Natural killer cell (primary cell): ENCODE measurements around the gene SPATS2L. TPM values are rescaled to one million over a fixed set of nuclear protein-coding genes. Genes with fewer than 3 reads are reported as not detected.

ENCODE experiments used
- ATAC-seq, 3 donors: fragments of 150-1000 bp in 2 of 3; fragments of 200-7000 bp in 1 of 3; cut with Tn5 transposase; 1 replicate in 1 of 3; 2 replicates in 2 of 3; pipeline ENCODE4 v1.10.0; 2021; ENCODE audit warnings: mild to moderate bottlenecking in 2 of 3, moderate library complexity in 2 of 3
- DNase-seq, 2 donors: peaks; one replicate each; pipeline versions ENCODE4 v3.0.0 to v3.0.0-alpha.2; 2013 to 2021; ENCODE audit warnings: mixed read lengths in 1 of 2
- H3K27ac ChIP-seq: one replicate; pipeline ENCODE4 v1.5.1; 2013; ENCODE audit warnings: mild to moderate bottlenecking, low read length
- H3K27me3 ChIP-seq: one replicate; pipeline ENCODE4 v1.6.1; 2013; ENCODE audit warnings: low read length; ENCODE audit not compliant: control insufficient read depth, insufficient read depth
- H3K36me3 ChIP-seq: one replicate; pipeline ENCODE4 v1.6.1; 2013; ENCODE audit warnings: low read length; ENCODE audit not compliant: control insufficient read depth, insufficient read depth
- H3K4me1 ChIP-seq: one replicate; pipeline ENCODE4 v1.6.1; 2013; ENCODE audit warnings: low read length; ENCODE audit not compliant: control insufficient read depth, insufficient read depth
- H3K4me3 ChIP-seq: one replicate; pipeline ENCODE4 v1.5.1; 2013; ENCODE audit warnings: low read length
- H3K9me3 ChIP-seq: one replicate; pipeline ENCODE4 v1.6.1; 2013; ENCODE audit warnings: low read length; ENCODE audit not compliant: control insufficient read depth, insufficient read depth
- H3K27ac Mint-ChIP-seq, 2 donors: one replicate each; pipeline ENCODE4 v1.8.0; 2022; ENCODE audit warnings: mild to moderate bottlenecking in 2 of 2, mixed read lengths in 2 of 2, moderate library complexity in 1 of 2
- H3K27me3 Mint-ChIP-seq, 2 donors: one replicate each; pipeline ENCODE4 v1.8.0; 2022; ENCODE audit warnings: low read depth in 2 of 2, mixed read lengths in 2 of 2
- H3K36me3 Mint-ChIP-seq: one replicate; pipeline ENCODE4 v1.8.0; 2022; ENCODE audit warnings: mixed read lengths
- H3K4me1 Mint-ChIP-seq, 2 donors: one replicate each; pipeline ENCODE4 v1.8.0; 2022; ENCODE audit warnings: mixed read lengths in 2 of 2
- H3K4me3 Mint-ChIP-seq: one replicate; pipeline ENCODE4 v1.8.0; 2022; ENCODE audit warnings: mild to moderate bottlenecking, moderate library complexity, mixed read lengths
- H3K9me3 Mint-ChIP-seq, 2 donors: one replicate each; pipeline ENCODE4 v1.8.0; 2022; ENCODE audit warnings: mixed read lengths in 2 of 2
- WGBS: methylation state at CpG from one replicate; pipeline ENCODE4 v1.1.7; 2013; ENCODE audit warnings: missing lambda C conversion rate; ENCODE audit not compliant: insufficient coverage; 5-methylcytosine and 5-hydroxymethylcytosine counted together
- intact Hi-C: fragments of 100-400 bp; cut with micrococcal nuclease; formaldehyde crosslinking; loops from one replicate; pipeline ENCODE4 v1.14.2; 2022
- total RNA-seq, 4 donors: library from RNA; stranded (reverse); fragments of 120-200 nt in 1 of 4; gene quantifications; one replicate each; pipeline versions ENCODE4 v1.2.3 to v1.2.4, GENCODE V29; 2013 to 2022
- TF ChIP-seq, protein P1 (sequence below): fragments of 200-600 bp; IDR thresholded peaks from one replicate; pipeline ENCODE4 v1.8.0; 2022; ENCODE audit warnings: antibody characterized with exemption

Gene SPATS2L
- total RNA-seq, 3 donors from 2014 or later (not counting 1 experiment from before 2014, with no cell fraction given) = 3.8 to 10.9 (median 4.4) TPM

- ATAC-seq = no peak
- intact Hi-C loops = no loop called here
- Mint-ChIP-seq H3K9me3 (no peaks in the 10 kb centered on the region), H3K27ac (no peak overlapping the region), H3K27me3 (peaks cover 17 to 18% of the 10 kb centered on the region in 2 donors), H3K4me3 (no peak overlapping the region), H3K4me1 (no peaks in the 10 kb centered on the region), H3K36me3 (no peaks in the 10 kb centered on the region)
- Histone ChIP-seq H3K27me3 (no peaks in the 10 kb centered on the region), H3K27ac (no peak overlapping the region), H3K36me3 (no peaks in the 10 kb centered on the region), H3K4me1 (no peaks in the 10 kb centered on the region), H3K4me3 (no peak overlapping the region), H3K9me3 (no peaks in the 10 kb centered on the region)
- WGBS = 92% methylated on average over 4 of the region's 5 CpGs
- DNase-seq = no peak
- TF ChIP-seq, protein P1, sequence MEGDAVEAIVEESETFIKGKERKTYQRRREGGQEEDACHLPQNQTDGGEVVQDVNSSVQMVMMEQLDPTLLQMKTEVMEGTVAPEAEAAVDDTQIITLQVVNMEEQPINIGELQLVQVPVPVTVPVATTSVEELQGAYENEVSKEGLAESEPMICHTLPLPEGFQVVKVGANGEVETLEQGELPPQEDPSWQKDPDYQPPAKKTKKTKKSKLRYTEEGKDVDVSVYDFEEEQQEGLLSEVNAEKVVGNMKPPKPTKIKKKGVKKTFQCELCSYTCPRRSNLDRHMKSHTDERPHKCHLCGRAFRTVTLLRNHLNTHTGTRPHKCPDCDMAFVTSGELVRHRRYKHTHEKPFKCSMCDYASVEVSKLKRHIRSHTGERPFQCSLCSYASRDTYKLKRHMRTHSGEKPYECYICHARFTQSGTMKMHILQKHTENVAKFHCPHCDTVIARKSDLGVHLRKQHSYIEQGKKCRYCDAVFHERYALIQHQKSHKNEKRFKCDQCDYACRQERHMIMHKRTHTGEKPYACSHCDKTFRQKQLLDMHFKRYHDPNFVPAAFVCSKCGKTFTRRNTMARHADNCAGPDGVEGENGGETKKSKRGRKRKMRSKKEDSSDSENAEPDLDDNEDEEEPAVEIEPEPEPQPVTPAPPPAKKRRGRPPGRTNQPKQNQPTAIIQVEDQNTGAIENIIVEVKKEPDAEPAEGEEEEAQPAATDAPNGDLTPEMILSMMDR = no peak
Observed at GRCh38 chr2:200297989-200298388, 8.5 kb upstream of the SPATS2L start.

GRCh38 chr2:200298816-200299215 is 7.7 kb upstream of the SPATS2L start:
- ATAC-seq = no peak
- intact Hi-C loops = no loop called here
- TF ChIP-seq, protein P1 = no peak
- Mint-ChIP-seq H3K36me3 (no peaks in the 10 kb centered on the region), H3K27me3 (peaks cover 14 to 26% of the 10 kb centered on the region in 2 donors), H3K4me1 (no peaks in the 10 kb centered on the region), H3K9me3 (no peaks in the 10 kb centered on the region), H3K4me3 (no peak overlapping the region), H3K27ac (no peak overlapping the region)
- Histone ChIP-seq H3K27ac (no peak overlapping the region), H3K27me3 (no peaks in the 10 kb centered on the region), H3K36me3 (no peaks in the 10 kb centered on the region), H3K4me1 (no peaks in the 10 kb centered on the region), H3K9me3 (no peaks in the 10 kb centered on the region), H3K4me3 (no peak overlapping the region)
- 100% methylated on average over 1 of the region's 3 CpGs for WGBS
- no peak for DNase-seq

GRCh38 chr2:200300065-200300464 is 6.4 kb upstream of the SPATS2L start:
- 78% methylated on average over 1 of the region's 1 CpG for WGBS
- H3K27ac Mint-ChIP-seq = no peak overlapping the region
- intact Hi-C loops = no loop called here
- Histone ChIP-seq H3K36me3 (no peaks in the 10 kb centered on the region), H3K4me1 (no peaks in the 10 kb centered on the region), H3K9me3 (no peaks in the 10 kb centered on the region), H3K27ac (no peak overlapping the region), H3K4me3 (no peak overlapping the region), H3K27me3 (no peaks in the 10 kb centered on the region)
- H3K4me1 Mint-ChIP-seq = no peaks in the 10 kb centered on the region
- no peaks in the 10 kb centered on the region for H3K9me3 Mint-ChIP-seq
- ATAC-seq (no peak), DNase-seq (no peak)
- TF ChIP-seq, protein P1 = no peak
- H3K36me3 Mint-ChIP-seq = no peaks in the 10 kb centered on the region
- H3K4me3 Mint-ChIP-seq = no peak overlapping the region
- H3K27me3 Mint-ChIP-seq = peaks cover 15 to 34% of the 10 kb centered on the region in 2 donors

GRCh38 chr2:200300638-200301314 is 5.7 kb upstream of the SPATS2L start:
- H3K27ac Mint-ChIP-seq = no peak overlapping the region
- H3K27me3 ChIP-seq = no peaks in the 10 kb centered on the region
- no peaks in the 10 kb centered on the region for H3K9me3 ChIP-seq
- H3K9me3 Mint-ChIP-seq = no peaks in the 10 kb centered on the region
- no peaks in the 10 kb centered on the region for H3K36me3 Mint-ChIP-seq
- H3K4me3 ChIP-seq = no peak overlapping the region
- TF ChIP-seq, protein P1 = no peak
- ATAC-seq = no peak
- H3K4me1 Mint-ChIP-seq = peaks cover under 1% of the 10 kb centered on the region in 2 donors
- H3K27ac ChIP-seq = no peak overlapping the region
- no peak overlapping the region for H3K4me3 Mint-ChIP-seq
- DNase-seq = no peak
- intact Hi-C loops = no loop called here
- peaks cover 13 to 34% of the 10 kb centered on the region in 2 donors for H3K27me3 Mint-ChIP-seq
- H3K4me1 ChIP-seq = peaks cover 1% of the 10 kb centered on the region
- no peaks in the 10 kb centered on the region for H3K36me3 ChIP-seq
- WGBS = 90% methylated on average over 4 of the region's 4 CpGs
